ENCODE measurements around the gene C5.

- TF ChIP-seq, protein P1, sequence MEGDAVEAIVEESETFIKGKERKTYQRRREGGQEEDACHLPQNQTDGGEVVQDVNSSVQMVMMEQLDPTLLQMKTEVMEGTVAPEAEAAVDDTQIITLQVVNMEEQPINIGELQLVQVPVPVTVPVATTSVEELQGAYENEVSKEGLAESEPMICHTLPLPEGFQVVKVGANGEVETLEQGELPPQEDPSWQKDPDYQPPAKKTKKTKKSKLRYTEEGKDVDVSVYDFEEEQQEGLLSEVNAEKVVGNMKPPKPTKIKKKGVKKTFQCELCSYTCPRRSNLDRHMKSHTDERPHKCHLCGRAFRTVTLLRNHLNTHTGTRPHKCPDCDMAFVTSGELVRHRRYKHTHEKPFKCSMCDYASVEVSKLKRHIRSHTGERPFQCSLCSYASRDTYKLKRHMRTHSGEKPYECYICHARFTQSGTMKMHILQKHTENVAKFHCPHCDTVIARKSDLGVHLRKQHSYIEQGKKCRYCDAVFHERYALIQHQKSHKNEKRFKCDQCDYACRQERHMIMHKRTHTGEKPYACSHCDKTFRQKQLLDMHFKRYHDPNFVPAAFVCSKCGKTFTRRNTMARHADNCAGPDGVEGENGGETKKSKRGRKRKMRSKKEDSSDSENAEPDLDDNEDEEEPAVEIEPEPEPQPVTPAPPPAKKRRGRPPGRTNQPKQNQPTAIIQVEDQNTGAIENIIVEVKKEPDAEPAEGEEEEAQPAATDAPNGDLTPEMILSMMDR (IDR thresholded peaks at IDR 0.05): peak; percentile 87
- TF ChIP-seq EZH2phosphoT487 (IDR thresholded peaks at IDR 0.05) (no peak), EZH2 (IDR thresholded peaks at IDR 0.05) (no peak)
Observed at GRCh38 chr9:121059998-121060636, 10.0 kb upstream of the C5 start.
